ENCODE data around the gene FKBP15.

DNA sequence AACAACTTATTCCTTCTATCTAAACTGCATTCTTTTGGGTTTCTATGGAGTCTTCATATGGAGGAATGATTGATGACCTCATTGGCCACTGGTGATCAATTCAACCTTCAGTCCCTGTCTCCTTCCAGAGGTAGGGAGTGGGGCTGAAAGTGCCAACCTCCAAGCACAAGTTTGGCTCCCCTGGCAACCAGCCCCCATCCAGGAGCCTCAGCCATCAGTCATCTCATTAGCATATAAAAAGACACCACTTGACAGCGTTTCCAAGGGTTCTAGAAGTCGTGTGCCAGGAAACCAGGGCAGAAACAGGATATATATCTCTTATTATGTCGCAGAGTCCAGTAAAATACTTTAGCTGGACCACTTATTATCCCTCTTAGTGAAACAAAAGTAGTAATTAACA lies 60.5 kb downstream of the FKBP15 start:
- TF ChIP-seq POLR2A (IDR thresholded peaks at IDR 0.05), result no peak
- TF ChIP-seq, protein P1, sequence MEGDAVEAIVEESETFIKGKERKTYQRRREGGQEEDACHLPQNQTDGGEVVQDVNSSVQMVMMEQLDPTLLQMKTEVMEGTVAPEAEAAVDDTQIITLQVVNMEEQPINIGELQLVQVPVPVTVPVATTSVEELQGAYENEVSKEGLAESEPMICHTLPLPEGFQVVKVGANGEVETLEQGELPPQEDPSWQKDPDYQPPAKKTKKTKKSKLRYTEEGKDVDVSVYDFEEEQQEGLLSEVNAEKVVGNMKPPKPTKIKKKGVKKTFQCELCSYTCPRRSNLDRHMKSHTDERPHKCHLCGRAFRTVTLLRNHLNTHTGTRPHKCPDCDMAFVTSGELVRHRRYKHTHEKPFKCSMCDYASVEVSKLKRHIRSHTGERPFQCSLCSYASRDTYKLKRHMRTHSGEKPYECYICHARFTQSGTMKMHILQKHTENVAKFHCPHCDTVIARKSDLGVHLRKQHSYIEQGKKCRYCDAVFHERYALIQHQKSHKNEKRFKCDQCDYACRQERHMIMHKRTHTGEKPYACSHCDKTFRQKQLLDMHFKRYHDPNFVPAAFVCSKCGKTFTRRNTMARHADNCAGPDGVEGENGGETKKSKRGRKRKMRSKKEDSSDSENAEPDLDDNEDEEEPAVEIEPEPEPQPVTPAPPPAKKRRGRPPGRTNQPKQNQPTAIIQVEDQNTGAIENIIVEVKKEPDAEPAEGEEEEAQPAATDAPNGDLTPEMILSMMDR (IDR thresholded peaks at IDR 0.05), result no peak

Data from adrenal gland (tissue), 5 donors.